CD14-positive monocyte (primary cell): Measurements from ENCODE around the gene DDA1. TPM values are rescaled to one million over a fixed set of nuclear protein-coding genes. Genes with fewer than 3 reads are reported as not detected.
A peak's percentile ranks its signal among the peaks of the same experiment; 100 is the strongest.

Experiments used
- DNase-seq, 3 donors: peaks; one replicate each; pipeline ENCODE4 v3.0.0-alpha.2; 2011 to 2022
- H2AFZ ChIP-seq: 2 replicates; pipeline ENCODE4 v1.6.0; 2012; ENCODE audit warnings: mild to moderate bottlenecking, low read depth, low read length, inconsistent platforms; ENCODE audit not compliant: insufficient read depth, poor library complexity, severe bottlenecking
- H3K27ac ChIP-seq, 2 donors: 1 replicate in 1 of 2; 2 replicates in 1 of 2; pipeline ENCODE4 v1.5.1; 2012 to 2013; ENCODE audit warnings: low read length in 2 of 2, control low read depth in 1 of 2, inconsistent platforms in 1 of 2, low read depth in 1 of 2, mild to moderate bottlenecking in 1 of 2
- H3K27me3 ChIP-seq, 2 donors: one replicate each; pipeline versions ENCODE4 v1.6.0 to v1.6.1; 2011 to 2013; ENCODE audit warnings: low read length in 2 of 2; ENCODE audit not compliant: control insufficient read depth in 2 of 2, insufficient read depth in 2 of 2
- H3K36me3 ChIP-seq, 2 donors: replicated peaks in 1 of 2; 1 replicate in 1 of 2; 2 replicates in 1 of 2; pipeline versions ENCODE4 v1.5.1 to v1.6.1; 2012 to 2013; ENCODE audit warnings: low read length in 2 of 2, control low read depth in 1 of 2, inconsistent platforms in 1 of 2, mild to moderate bottlenecking in 1 of 2; ENCODE audit not compliant: insufficient read depth in 2 of 2, control insufficient read depth in 1 of 2
- H3K4me1 ChIP-seq, 2 donors: 1 replicate in 1 of 2; 2 replicates in 1 of 2; pipeline versions ENCODE4 v1.5.1 to v1.6.1; 2012 to 2013; ENCODE audit warnings: low read length in 2 of 2, control low read depth in 1 of 2, inconsistent platforms in 1 of 2, mild to moderate bottlenecking in 1 of 2, moderate library complexity in 1 of 2; ENCODE audit not compliant: insufficient read depth in 2 of 2, control insufficient read depth in 1 of 2
- H3K4me2 ChIP-seq: replicated peaks from 2 replicates; pipeline ENCODE3; 2012; ENCODE audit warnings: low read length, moderate library complexity, mild to moderate bottlenecking; ENCODE audit not compliant: poor library complexity, severe bottlenecking; ENCODE audit errors: extremely low read depth
- H3K4me3 ChIP-seq, 3 experiments: fragments of 200-600 bp in 1 of 3; sonication (generic) in 1 of 3; replicated peaks in 1 of 3; 1 replicate in 2 of 3; 2 replicates in 1 of 3; pipeline ENCODE4 v1.5.1; 2011 to 2013; ENCODE audit warnings: low read length in 3 of 3, mild to moderate bottlenecking in 3 of 3, control low read depth in 2 of 3, low read depth in 2 of 3, inconsistent platforms in 1 of 3, moderate library complexity in 1 of 3
- H3K79me2 ChIP-seq: 2 replicates; pipeline ENCODE4 v1.6.0; 2012; ENCODE audit warnings: mild to moderate bottlenecking, control low read depth, inconsistent platforms, low read length, moderate library complexity; ENCODE audit not compliant: insufficient read depth
- H3K9ac ChIP-seq: 2 replicates; pipeline ENCODE4 v1.6.0; 2017; ENCODE audit warnings: low read length, mild to moderate bottlenecking; ENCODE audit not compliant: insufficient read depth, poor library complexity, severe bottlenecking
- H3K9me3 ChIP-seq, 2 donors: replicated peaks in 1 of 2; 1 replicate in 1 of 2; 2 replicates in 1 of 2; pipeline versions ENCODE4 v1.5.1 to v1.6.1; 2012 to 2013; ENCODE audit warnings: low read length in 2 of 2, control low read depth in 1 of 2; ENCODE audit not compliant: control insufficient read depth in 1 of 2, insufficient read depth in 1 of 2
- H4K20me1 ChIP-seq: 2 replicates; pipeline ENCODE4 v1.6.0; 2012; ENCODE audit warnings: mild to moderate bottlenecking, low read length, control low read depth, moderate library complexity; ENCODE audit not compliant: insufficient read depth
- H3K27ac Mint-ChIP-seq, 7 donors: one replicate each; pipeline ENCODE4 v1.8.0; 2020; ENCODE audit warnings: mild to moderate bottlenecking in 7 of 7, mixed read lengths in 7 of 7, moderate library complexity in 6 of 7, inconsistent platforms in 2 of 7
- H3K27me3 Mint-ChIP-seq, 3 donors: one replicate each; pipeline ENCODE4 v1.8.0; 2021 to 2022; ENCODE audit warnings: low read depth in 3 of 3, mild to moderate bottlenecking in 3 of 3, mixed read lengths in 3 of 3, moderate library complexity in 3 of 3, inconsistent platforms in 1 of 3
- H3K36me3 Mint-ChIP-seq, 2 donors: one replicate each; pipeline ENCODE4 v1.8.0; 2020; ENCODE audit warnings: mixed read lengths in 2 of 2, inconsistent platforms in 1 of 2, mild to moderate bottlenecking in 1 of 2
- H3K4me1 Mint-ChIP-seq: one replicate; pipeline ENCODE4 v1.8.0; 2020; ENCODE audit warnings: mild to moderate bottlenecking, mixed read lengths
- H3K4me3 Mint-ChIP-seq, 2 donors: one replicate each; pipeline ENCODE4 v1.8.0; 2020; ENCODE audit warnings: mild to moderate bottlenecking in 2 of 2, mixed read lengths in 2 of 2, moderate library complexity in 1 of 2
- H3K9me3 Mint-ChIP-seq, 7 donors: one replicate each; pipeline ENCODE4 v1.8.0; 2020 to 2022; ENCODE audit warnings: mixed read lengths in 7 of 7, mild to moderate bottlenecking in 6 of 7, moderate library complexity in 6 of 7, inconsistent platforms in 2 of 7
- CTCF ChIP-seq: fragments of 200-600 bp; IDR thresholded peaks from one replicate; pipeline ENCODE4 v1.8.0; 2022; ENCODE audit warnings: antibody characterized with exemption, mild to moderate bottlenecking
- WGBS: methylation state at CpG from one replicate; pipeline ENCODE4 v1.1.5; 2013; ENCODE audit warnings: missing lambda C conversion rate; ENCODE audit not compliant: insufficient coverage; 5-methylcytosine and 5-hydroxymethylcytosine counted together
- intact Hi-C, 2 donors: fragments of 100-400 bp; cut with micrococcal nuclease; formaldehyde crosslinking; loops; one replicate each; pipeline versions ENCODE4 v1.15.0 to v1.15.1; 2023
- polyA plus RNA-seq, 3 donors: library from polyadenylated mRNA; depleted of rRNA in 1 of 3; unstranded in 2 of 3; stranded (reverse) in 1 of 3; fragments of 300-500 nt in 2 of 3; fragments of >200 nt in 1 of 3; fragmentation: Illumina TruSeq in 2 of 3; gene quantifications; 1 replicate in 2 of 3; 2 replicates in 1 of 3; pipeline ENCODE4 v1.2.3, GENCODE V29; 2012 to 2021

DDA1 gene
- polyA plus RNA-seq, 3 donors, result 22.5 to 49.5 (median 23.8) TPM

DNA sequence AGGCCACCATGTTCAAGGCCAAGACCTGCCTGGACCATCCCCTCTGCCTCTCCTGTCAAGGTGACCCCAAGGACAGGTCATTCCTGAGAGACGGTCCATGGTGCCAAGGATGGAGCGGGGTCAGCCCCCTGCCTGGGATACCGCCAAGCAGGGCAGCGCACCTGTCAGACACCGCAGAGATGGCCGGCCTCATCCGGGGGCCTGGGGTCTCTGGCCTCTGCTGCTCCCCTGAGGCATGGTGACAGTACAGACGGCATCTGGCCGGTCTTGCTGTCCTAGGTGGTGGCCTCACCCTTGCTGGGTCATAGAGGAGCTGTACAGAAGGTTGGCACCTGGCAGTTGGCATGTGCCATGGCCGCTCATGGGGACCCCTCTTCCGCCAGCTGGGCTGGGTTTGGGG is 11.1 kb downstream of the DDA1 start:
- Mint-ChIP-seq H3K27ac (no peak overlapping the region), H3K4me1 (peaks cover 18% of the 10 kb centered on the region), H3K4me3 (no peak overlapping the region), H3K9me3 (peaks cover 0 to 2% (median 0%) of the 10 kb centered on the region in 7 donors), H3K36me3 (peaks cover 41 to 78% of the 10 kb centered on the region in 2 donors), H3K27me3 (peaks cover 4 to 18% (median 10%) of the 10 kb centered on the region in 3 donors)
- H3K36me3 ChIP-seq, result peaks cover 48 to 50% of the 10 kb centered on the region in 2 donors
- no peak overlapping the region for H3K4me3 ChIP-seq
- H3K4me1 ChIP-seq, result peaks cover 12 to 18% of the 10 kb centered on the region in 2 donors
- intact Hi-C loops, result no loop called here
- no peak for DNase-seq
- 83% methylated on average over 10 of the region's 11 CpGs for WGBS
- no peak overlapping the region for H3K27ac ChIP-seq
- no peaks in the 10 kb centered on the region for H3K79me2 ChIP-seq
- H3K9ac ChIP-seq, result no peak overlapping the region
- H2AFZ ChIP-seq, result no peak overlapping the region
- H3K9me3 ChIP-seq, result no peaks in the 10 kb centered on the region
- no peak overlapping the region for H3K4me2 ChIP-seq
- H4K20me1 ChIP-seq, result peaks cover 28% of the 10 kb centered on the region
- peaks cover 0 to 2% of the 10 kb centered on the region in 2 donors for H3K27me3 ChIP-seq
- no peak for TF ChIP-seq CTCF

DNA sequence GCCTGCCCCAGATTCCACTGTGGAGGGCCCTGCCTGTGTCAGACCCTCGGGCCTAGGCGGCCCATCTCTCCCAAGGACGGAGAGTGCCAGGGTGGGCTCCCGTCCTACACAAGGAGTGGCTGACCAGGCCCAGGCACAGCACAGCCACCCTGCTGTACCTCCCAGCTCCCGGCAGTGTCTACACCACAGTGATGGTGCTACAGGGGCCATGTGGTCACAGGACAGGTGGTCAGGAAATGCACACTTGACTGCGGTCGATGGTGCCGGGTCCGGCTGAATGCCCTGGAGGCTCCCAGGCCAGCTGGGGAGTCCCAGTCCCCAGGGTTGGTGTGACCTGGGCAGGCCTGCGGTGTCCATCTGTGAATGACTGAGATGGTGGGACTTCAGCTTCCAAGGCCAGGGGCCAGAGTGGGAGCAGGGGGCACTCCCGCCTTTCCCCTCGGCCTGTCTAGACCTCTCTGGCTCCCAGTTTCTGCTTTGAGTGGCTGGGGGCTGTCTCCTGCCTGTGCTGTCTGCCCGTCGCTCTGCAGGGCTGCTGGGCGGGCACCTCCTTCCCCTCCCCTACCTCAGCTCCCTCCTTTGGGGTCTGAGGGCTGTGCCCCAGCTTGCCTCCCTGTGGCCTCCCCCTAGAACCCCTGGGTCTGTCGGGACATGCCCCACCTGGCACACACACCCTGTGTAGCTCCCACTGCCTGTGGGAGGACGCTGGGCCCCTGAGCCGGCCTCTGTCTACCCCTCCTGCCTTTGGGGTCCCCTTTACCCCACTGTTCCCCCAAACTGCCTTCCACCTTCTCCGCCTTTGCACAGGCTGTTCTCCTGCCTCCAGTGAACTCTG is 12.5 kb downstream of the DDA1 start:
- H3K4me1 ChIP-seq, result peaks cover 12 to 17% of the 10 kb centered on the region in 2 donors
- Mint-ChIP-seq H3K4me1 (peaks cover 14% of the 10 kb centered on the region), H3K36me3 (peaks cover 30 to 72% of the 10 kb centered on the region in 2 donors), H3K27me3 (peaks cover 3 to 20% (median 10%) of the 10 kb centered on the region in 3 donors), H3K27ac (peak overlapping the region in 1 of 7 donors; percentile 68), H3K9me3 (peaks cover 0 to 2% (median 0%) of the 10 kb centered on the region in 7 donors), H3K4me3 (no peak overlapping the region)
- 92% methylated on average over 19 of the region's 19 CpGs for WGBS
- H3K9me3 ChIP-seq, result no peaks in the 10 kb centered on the region
- TF ChIP-seq CTCF, result no peak
- H3K4me3 ChIP-seq, result no peak overlapping the region
- H2AFZ ChIP-seq, result no peak overlapping the region
- no peak overlapping the region for H3K4me2 ChIP-seq
- DNase-seq, result peak in 1 of 3 donors; percentile 2
- intact Hi-C loops, result no loop called here
- peaks cover 0 to 2% of the 10 kb centered on the region in 2 donors for H3K27me3 ChIP-seq
- no peaks in the 10 kb centered on the region for H3K79me2 ChIP-seq
- peaks cover 39 to 51% of the 10 kb centered on the region in 2 donors for H3K36me3 ChIP-seq
- no peak overlapping the region for H3K9ac ChIP-seq
- peaks cover 28% of the 10 kb centered on the region for H4K20me1 ChIP-seq
- H3K27ac ChIP-seq, result no peak overlapping the region
